ENCODE data around the gene C10orf90. TPM values are rescaled to one million over a fixed set of nuclear protein-coding genes. Genes with fewer than 3 reads are reported as not detected.

Gene C10orf90
- total RNA-seq, 1 donor from 2014 or later, result not detected

GRCh38 chr10:126430512-126430911, 240.0 kb downstream of the C10orf90 start:
- Mint-ChIP-seq H3K4me1 (no peaks in the 10 kb centered on the region), H3K36me3 (ENCODE audit: low read depth) (no peaks in the 10 kb centered on the region), H3K27ac (no peak overlapping the region), H3K9me3 (no peaks in the 10 kb centered on the region), H3K27me3 (no peaks in the 10 kb centered on the region), H3K4me3 (no peak overlapping the region)
- TF ChIP-seq, protein P1, sequence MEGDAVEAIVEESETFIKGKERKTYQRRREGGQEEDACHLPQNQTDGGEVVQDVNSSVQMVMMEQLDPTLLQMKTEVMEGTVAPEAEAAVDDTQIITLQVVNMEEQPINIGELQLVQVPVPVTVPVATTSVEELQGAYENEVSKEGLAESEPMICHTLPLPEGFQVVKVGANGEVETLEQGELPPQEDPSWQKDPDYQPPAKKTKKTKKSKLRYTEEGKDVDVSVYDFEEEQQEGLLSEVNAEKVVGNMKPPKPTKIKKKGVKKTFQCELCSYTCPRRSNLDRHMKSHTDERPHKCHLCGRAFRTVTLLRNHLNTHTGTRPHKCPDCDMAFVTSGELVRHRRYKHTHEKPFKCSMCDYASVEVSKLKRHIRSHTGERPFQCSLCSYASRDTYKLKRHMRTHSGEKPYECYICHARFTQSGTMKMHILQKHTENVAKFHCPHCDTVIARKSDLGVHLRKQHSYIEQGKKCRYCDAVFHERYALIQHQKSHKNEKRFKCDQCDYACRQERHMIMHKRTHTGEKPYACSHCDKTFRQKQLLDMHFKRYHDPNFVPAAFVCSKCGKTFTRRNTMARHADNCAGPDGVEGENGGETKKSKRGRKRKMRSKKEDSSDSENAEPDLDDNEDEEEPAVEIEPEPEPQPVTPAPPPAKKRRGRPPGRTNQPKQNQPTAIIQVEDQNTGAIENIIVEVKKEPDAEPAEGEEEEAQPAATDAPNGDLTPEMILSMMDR (IDR thresholded peaks at IDR 0.05), result no peak
- ATAC-seq (ENCODE audit: low read depth) (no peak), DNase-seq (no peak)
- intact Hi-C loops (cut with micrococcal nuclease), result no loop called here
- ChIA-PET CTCF (no interaction called here), POLR2A (no interaction called here)

GRCh38 chr10:126429275-126429674, 241.2 kb downstream of the C10orf90 start:
- H3K27me3 Mint-ChIP-seq, result no peaks in the 10 kb centered on the region
- H3K4me1 Mint-ChIP-seq, result no peaks in the 10 kb centered on the region
- ATAC-seq (ENCODE audit: low read depth) (no peak), DNase-seq (no peak)
- TF ChIP-seq, protein P1 (IDR thresholded peaks at IDR 0.05), result no peak
- POLR2A ChIA-PET, result no interaction called here
- intact Hi-C loops (cut with micrococcal nuclease), result no loop called here
- H3K36me3 Mint-ChIP-seq (ENCODE audit: low read depth), result no peaks in the 10 kb centered on the region
- H3K9me3 Mint-ChIP-seq, result peaks cover 2% of the 10 kb centered on the region
- no peak overlapping the region for H3K27ac Mint-ChIP-seq
- CTCF ChIA-PET, result no interaction called here
- H3K4me3 Mint-ChIP-seq, result no peak overlapping the region

DNA sequence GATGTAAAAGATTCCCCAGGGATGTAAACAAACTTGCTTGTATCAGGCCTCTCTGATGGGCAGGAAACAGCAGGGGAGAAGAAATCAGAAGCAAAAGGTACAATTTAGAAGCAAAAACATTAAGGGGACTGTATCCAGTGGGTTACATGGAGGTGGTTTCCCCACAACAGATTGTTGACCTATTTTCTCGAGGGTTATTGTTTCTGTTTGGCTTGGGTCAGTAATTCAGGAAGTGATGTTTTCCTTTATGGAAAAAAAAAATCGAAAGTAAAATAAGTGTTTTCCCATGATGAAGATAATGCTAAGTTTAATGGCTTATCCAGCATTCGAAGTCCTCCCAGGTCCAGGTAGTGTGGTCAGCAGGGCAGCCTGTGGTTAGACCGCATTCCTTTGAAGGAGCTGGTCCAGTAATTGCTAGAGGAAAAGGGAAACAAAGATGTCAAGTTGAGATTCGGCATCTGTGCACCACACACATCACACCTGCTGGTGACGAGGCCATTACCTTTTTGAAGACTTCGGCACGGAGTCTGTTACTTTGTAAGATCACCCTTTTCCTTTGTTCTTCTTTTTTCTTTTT, 244.9 kb downstream of the C10orf90 start:
- Mint-ChIP-seq H3K4me1 (no peaks in the 10 kb centered on the region), H3K27me3 (no peaks in the 10 kb centered on the region), H3K4me3 (no peak overlapping the region), H3K9me3 (peaks cover 11% of the 10 kb centered on the region), H3K27ac (no peak overlapping the region), H3K36me3 (ENCODE audit: low read depth) (no peaks in the 10 kb centered on the region)
- ChIA-PET CTCF (no interaction called here), POLR2A (no interaction called here)
- TF ChIP-seq, protein P1 (IDR thresholded peaks at IDR 0.05), result no peak
- ATAC-seq (ENCODE audit: low read depth) (no peak), DNase-seq (no peak)
- intact Hi-C loops (cut with micrococcal nuclease), result no loop called here

GRCh38 chr10:126425032-126425431, 245.5 kb downstream of the C10orf90 start:
- no peak overlapping the region for H3K27ac Mint-ChIP-seq
- intact Hi-C loops (cut with micrococcal nuclease), result no loop called here
- no peaks in the 10 kb centered on the region for H3K4me1 Mint-ChIP-seq
- H3K9me3 Mint-ChIP-seq, result peaks cover 11% of the 10 kb centered on the region
- ChIA-PET POLR2A (no interaction called here), CTCF (no interaction called here)
- TF ChIP-seq, protein P1 (IDR thresholded peaks at IDR 0.05), result no peak
- DNase-seq, result no peak
- H3K27me3 Mint-ChIP-seq, result no peaks in the 10 kb centered on the region
- no peak overlapping the region for H3K4me3 Mint-ChIP-seq
- no peak for ATAC-seq (ENCODE audit: low read depth)
- H3K36me3 Mint-ChIP-seq (ENCODE audit: low read depth), result no peaks in the 10 kb centered on the region

DNA sequence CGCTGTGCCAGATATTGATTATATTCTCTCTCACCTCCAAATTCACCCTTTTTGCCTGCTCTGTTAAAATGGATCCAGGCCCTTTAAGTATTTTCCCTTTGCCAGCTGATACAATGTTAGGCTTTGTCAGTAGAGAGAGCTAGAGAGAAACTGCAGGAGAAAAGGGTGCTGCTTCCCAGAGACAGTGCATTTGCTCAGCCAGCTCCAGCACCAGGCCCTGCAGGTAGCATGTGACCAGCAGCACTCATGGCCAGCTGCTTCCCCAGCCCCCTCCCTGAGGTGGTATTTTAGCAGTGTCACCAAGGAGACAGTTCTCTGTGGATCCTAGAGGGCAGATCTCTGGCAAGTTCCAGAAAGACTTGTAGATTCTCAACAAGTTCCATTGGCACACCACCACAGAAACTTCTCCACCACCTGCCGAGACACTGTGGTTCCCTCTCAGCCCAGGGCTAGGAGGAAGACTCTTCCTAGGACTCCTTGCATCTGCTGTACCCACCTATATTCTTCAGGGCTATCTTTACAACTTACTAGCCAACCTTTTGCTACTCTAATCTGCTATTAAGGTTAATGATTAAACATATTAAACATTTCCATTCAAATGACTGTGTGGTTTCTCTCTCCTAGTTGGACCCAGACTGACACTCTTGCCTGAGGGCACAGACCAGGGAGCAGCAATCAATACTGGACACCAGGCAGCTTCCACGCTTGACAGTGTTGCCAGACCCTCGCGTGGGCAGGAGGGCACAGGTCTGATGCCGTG, 246.6 kb downstream of the C10orf90 start:
- peaks cover 16% of the 10 kb centered on the region for H3K9me3 Mint-ChIP-seq
- H3K4me1 Mint-ChIP-seq, result no peaks in the 10 kb centered on the region
- TF ChIP-seq, protein P1 (IDR thresholded peaks at IDR 0.05), result no peak
- H3K27ac Mint-ChIP-seq, result no peak overlapping the region
- ATAC-seq (ENCODE audit: low read depth) (no peak), DNase-seq (no peak)
- H3K4me3 Mint-ChIP-seq, result no peak overlapping the region
- intact Hi-C loops (cut with micrococcal nuclease), result no loop called here
- CTCF ChIA-PET, result no interaction called here
- H3K36me3 Mint-ChIP-seq (ENCODE audit: low read depth), result no peaks in the 10 kb centered on the region
- no peaks in the 10 kb centered on the region for H3K27me3 Mint-ChIP-seq
- POLR2A ChIA-PET, result no interaction called here
